ENCODE measurements around the gene PPIL1. TPM values are rescaled to one million over a fixed set of nuclear protein-coding genes. Genes with fewer than 3 reads are reported as not detected.

The PPIL1 gene
- total RNA-seq, 1 experiment from 2014 or later = 75.2 TPM

GRCh38 chr6:36839749-36840431, 34.7 kb downstream of the PPIL1 start:
- Histone ChIP-seq H3K27me3 (peaks cover 11% of the 10 kb centered on the region; the same call in 1 of the 2 replicates), H3K4me1 (peaks cover 7% of the 10 kb centered on the region), H3K36me3 (no peaks in the 10 kb centered on the region), H3K4me3 (peak overlapping the region; percentile 56), H3K9me3 (replicated peaks) (no peaks in the 10 kb centered on the region), H3K27ac (peak overlapping the region; percentile 50; the same call in 1 of the 2 replicates)
- peak; percentile 35 to 42 for DNase-seq

GRCh38 chr6:36838896-36839748, 35.5 kb downstream of the PPIL1 start, which contains the start of gene CPNE5:
Gene CPNE5 (minus strand): TSS chr6:36839444. CDS start chr6:36839377, 67 bp downstream.
- Histone ChIP-seq H3K27ac (peak within 1 kb of the TSS; percentile 50; the same call in 1 of the 2 replicates), H3K36me3 (no peaks in the 10 kb centered on the region), H3K4me3 (peak within 1 kb of the TSS; percentile 56), H3K4me1 (peaks cover 7% of the 10 kb centered on the region), H3K27me3 (peaks cover 11% of the 10 kb centered on the region; the same call in 1 of the 2 replicates), H3K9me3 (replicated peaks) (no peaks in the 10 kb centered on the region)
- DNase-seq = no peak

GRCh38 chr6:36837686-36838085, 36.9 kb downstream of the PPIL1 start:
- Histone ChIP-seq H3K4me1 (peaks cover 7% of the 10 kb centered on the region), H3K27ac (no peak overlapping the region), H3K27me3 (peaks cover 11% of the 10 kb centered on the region; the same call in 1 of the 2 replicates), H3K36me3 (no peaks in the 10 kb centered on the region), H3K4me3 (no peak overlapping the region), H3K9me3 (replicated peaks) (no peaks in the 10 kb centered on the region)
- no peak for DNase-seq

GRCh38 chr6:36837022-36837339, 37.6 kb downstream of the PPIL1 start:
- DNase-seq = no peak
- H3K27me3 ChIP-seq = peaks cover 11% of the 10 kb centered on the region; the same call in 1 of the 2 replicates
- H3K4me3 ChIP-seq = no peak overlapping the region
- no peak overlapping the region for H3K27ac ChIP-seq
- H3K4me1 ChIP-seq = peaks cover 7% of the 10 kb centered on the region
- no peaks in the 10 kb centered on the region for H3K9me3 ChIP-seq (replicated peaks)
- no peaks in the 10 kb centered on the region for H3K36me3 ChIP-seq

- Histone ChIP-seq H3K27me3 (peaks cover 11% of the 10 kb centered on the region; the same call in 1 of the 2 replicates), H3K9me3 (replicated peaks) (no peaks in the 10 kb centered on the region), H3K36me3 (no peaks in the 10 kb centered on the region), H3K27ac (no peak overlapping the region), H3K4me1 (peaks cover 3% of the 10 kb centered on the region), H3K4me3 (no peak overlapping the region)
- no peak for DNase-seq
These were observed 38.2 kb downstream of the PPIL1 start for GRCh38 chr6:36836111-36837021.

- H3K4me1 ChIP-seq = no peaks in the 10 kb centered on the region
These were observed 39.8 kb downstream of the PPIL1 start for GRCh38 chr6:36834576-36835341.

GRCh38 chr6:36833182-36833789, 41.3 kb downstream of the PPIL1 start:
- no peaks in the 10 kb centered on the region for H3K9me3 ChIP-seq (replicated peaks)
- H3K4me3 ChIP-seq = no peak overlapping the region
- no peak for DNase-seq
- H3K27me3 ChIP-seq = peaks cover 3% of the 10 kb centered on the region; the same call in 1 of the 2 replicates
- no peaks in the 10 kb centered on the region for H3K36me3 ChIP-seq
- H3K4me1 ChIP-seq = no peaks in the 10 kb centered on the region
- no peak overlapping the region for H3K27ac ChIP-seq

More at GRCh38 chr6:36834576-36835341, 39.8 kb downstream of the PPIL1 start:
- Histone ChIP-seq H3K27ac (no peak overlapping the region), H3K27me3 (peaks cover 11% of the 10 kb centered on the region; the same call in 1 of the 2 replicates), H3K36me3 (no peaks in the 10 kb centered on the region), H3K4me3 (no peak overlapping the region), H3K9me3 (replicated peaks) (no peaks in the 10 kb centered on the region)
- peak; percentile 51 to 65 for DNase-seq

- Histone ChIP-seq H3K9me3 (replicated peaks) (no peaks in the 10 kb centered on the region), H3K4me1 (peaks cover 3% of the 10 kb centered on the region; the same call in 1 of the 2 replicates), H3K36me3 (no peaks in the 10 kb centered on the region), H3K27ac (no peak overlapping the region), H3K27me3 (no peaks in the 10 kb centered on the region; the same call in 1 of the 2 replicates), H3K4me3 (no peak overlapping the region)
- DNase-seq = no peak
These were observed 42.3 kb downstream of the PPIL1 start for GRCh38 chr6:36832313-36832712.

- no peak overlapping the region for H3K27ac ChIP-seq
- H3K9me3 ChIP-seq (replicated peaks) = no peaks in the 10 kb centered on the region
- peaks cover 4% of the 10 kb centered on the region; the same call in 1 of the 2 replicates for H3K4me1 ChIP-seq
- H3K4me3 ChIP-seq = no peak overlapping the region
- DNase-seq = no peak
- H3K36me3 ChIP-seq = no peaks in the 10 kb centered on the region
- H3K27me3 ChIP-seq = no peaks in the 10 kb centered on the region
These were observed 44.0 kb downstream of the PPIL1 start for GRCh38 chr6:36830577-36830976.

GRCh38 chr6:36829919-36830544, 44.6 kb downstream of the PPIL1 start:
- H3K4me1 ChIP-seq = peaks cover 4% of the 10 kb centered on the region; the same call in 1 of the 2 replicates
- H3K27me3 ChIP-seq = no peaks in the 10 kb centered on the region
- H3K36me3 ChIP-seq = no peaks in the 10 kb centered on the region
- H3K4me3 ChIP-seq = no peak overlapping the region
- H3K9me3 ChIP-seq (replicated peaks) = no peaks in the 10 kb centered on the region
- DNase-seq = no peak
- H3K27ac ChIP-seq = no peak overlapping the region

- Histone ChIP-seq H3K4me1 (peaks cover 4% of the 10 kb centered on the region; the same call in 1 of the 2 replicates), H3K27me3 (0 out of 2 replicates have a peak, but pooled peaks cover 5% of the 10 kb centered on the region), H3K4me3 (peak overlapping the region; percentile 25), H3K27ac (peak overlapping the region; percentile 24), H3K9me3 (replicated peaks) (no peaks in the 10 kb centered on the region), H3K36me3 (no peaks in the 10 kb centered on the region)
- peak; percentile 59 to 71 for DNase-seq
These were observed 47.1 kb downstream of the PPIL1 start for GRCh38 chr6:36827261-36828079.

- Histone ChIP-seq H3K27me3 (0 out of 2 replicates have a peak, but pooled peaks cover 5% of the 10 kb centered on the region), H3K9me3 (replicated peaks) (no peaks in the 10 kb centered on the region), H3K4me1 (peaks cover 4% of the 10 kb centered on the region; the same call in 1 of the 2 replicates), H3K27ac (no peak overlapping the region), H3K36me3 (no peaks in the 10 kb centered on the region), H3K4me3 (peak overlapping the region; percentile 25)
- no peak for DNase-seq
These were observed 47.9 kb downstream of the PPIL1 start for GRCh38 chr6:36826520-36827227.
